K562 (cell line): ENCODE measurements around the gene EHMT2. TPM values are rescaled to one million over a fixed set of nuclear protein-coding genes. Genes with fewer than 3 reads are reported as not detected.

Experiments
- BRCA1 ChIP-seq, 2 experiments: fragments of 450-650 bp in 1 of 2; sonication (generic) in 1 of 2; formaldehyde crosslinking in 1 of 2; IDR thresholded peaks; 2 replicates each; pipeline versions ENCODE4 v1.5.0 to v1.6.1; 2017 to 2020; ENCODE audit warnings: mild to moderate bottlenecking in 1 of 2, missing genetic modification reagents in 1 of 2
- MIER1 ChIP-seq: fragments of 450-650 bp; IDR thresholded peaks from 2 replicates; pipeline ENCODE4 v1.6.1; 2016; ENCODE audit warnings: antibody characterized with exemption, mild to moderate bottlenecking, low read depth
- NR4A1 ChIP-seq, 2 experiments: fragments of 250-450 bp in 1 of 2; fragments of 450-650 bp in 1 of 2; sonication (Bioruptor Pico) in 1 of 2; IDR thresholded peaks; 2 replicates each; pipeline versions ENCODE4 v1.4.0 to v1.6.1; 2016 to 2020; ENCODE audit warnings: mild to moderate bottlenecking in 2 of 2, missing compliant biosample characterization in 1 of 2, missing genetic modification characterization in 1 of 2, moderate library complexity in 1 of 2
- PHF8 ChIP-seq: fragments of 200-600 bp; sonication (generic); IDR thresholded peaks from 2 replicates; pipeline ENCODE4 v1.6.1; 2012; ENCODE audit warnings: mixed run types, mild to moderate bottlenecking, inconsistent platforms, low read length, moderate library complexity, borderline replicate concordance
- RBFOX2 ChIP-seq: fragments of 200-400 bp; formaldehyde crosslinking; IDR thresholded peaks from 2 replicates; pipeline ENCODE4 v1.6.1; 2017; ENCODE audit warnings: low read depth, mild to moderate bottlenecking, low read length, moderate library complexity
- SMARCA4 ChIP-seq: fragments of 450-650 bp; IDR thresholded peaks from 2 replicates; pipeline ENCODE4 v1.6.1; 2016
- SNIP1 ChIP-seq: fragments of 450-650 bp; IDR thresholded peaks from 2 replicates; pipeline ENCODE4 v1.7.1; 2017; ENCODE audit warnings: low read depth, mild to moderate bottlenecking
- SP2 ChIP-seq: IDR thresholded peaks from 2 replicates; pipeline ENCODE4 v1.6.1; 2011; ENCODE audit warnings: mild to moderate bottlenecking, low read depth, low read length, moderate library complexity; ENCODE audit not compliant: poor library complexity, severe bottlenecking; ENCODE audit errors: extremely low read depth
- SPI1 ChIP-seq: IDR thresholded peaks from 2 replicates; pipeline ENCODE4 v1.6.1; 2011; ENCODE audit warnings: low read depth, low read length, control low read depth, borderline replicate concordance
- TAL1 ChIP-seq: fragments of 450-650 bp; IDR thresholded peaks from 2 replicates; pipeline ENCODE4 v1.6.1; 2016; ENCODE audit warnings: mild to moderate bottlenecking
- TOE1 ChIP-seq, 2 experiments: fragments of 450-650 bp in 1 of 2; sonication (generic) in 1 of 2; formaldehyde crosslinking in 1 of 2; IDR thresholded peaks; 2 replicates each; pipeline versions ENCODE4 v1.7.1 to v1.8.0; 2016 to 2022; ENCODE audit warnings: borderline replicate concordance in 2 of 2, mild to moderate bottlenecking in 2 of 2, antibody characterized with exemption in 1 of 2, inconsistent platforms in 1 of 2, low read depth in 1 of 2, missing genetic modification reagents in 1 of 2, moderate library complexity in 1 of 2
- ZNF239 ChIP-seq: fragments of 250-450 bp; sonication (Bioruptor Pico); IDR thresholded peaks from 2 replicates; pipeline ENCODE4 v1.4.0; 2020; ENCODE audit warnings: mild to moderate bottlenecking
- polyA plus RNA-seq, 8 experiments: library from polyadenylated mRNA; depleted of rRNA in 4 of 8; stranded (reverse) in 5 of 8; unstranded in 3 of 8; fragments of >200 nt; fragmentation: Nextera tagmentation in 2 of 8; fragmentation: Illumina TruSeq in 1 of 8; extraction: Ambion mirVana in 2 of 8; extraction: Trizol in 1 of 8; gene quantifications; 2 replicates each; pipeline versions ENCODE4 v1.2.1 to v1.2.3, GENCODE V29; 2011 to 2014; ENCODE audit warnings: inconsistent platforms in 1 of 8, missing spikeins in 1 of 8
- total RNA-seq, 7 experiments: library from RNA; depleted of rRNA in 6 of 7; stranded (reverse); fragments of >200 nt in 6 of 7; fragmentation: Illumina TruSeq in 2 of 7; extraction: Trizol in 2 of 7; gene quantifications; 2 replicates each; pipeline versions ENCODE4 v1.2.1 to v1.2.3, GENCODE V29; 2011 to 2021; ENCODE audit warnings: low replicate concordance in 1 of 7
- TF ChIP-seq, protein P1 (sequence below): fragments of 450-650 bp; formaldehyde crosslinking; conservative IDR thresholded peaks from 2 replicates; pipeline ENCODE4 v1.4.0; 2022; ENCODE audit warnings: mild to moderate bottlenecking, missing genetic modification characterization
- TF ChIP-seq, protein P2 (sequence below), 3 experiments: IDR thresholded peaks in 2 of 3; conservative IDR thresholded peaks in 1 of 3; 2 replicates each; pipeline ENCODE4 v1.5.1; 2011 to 2012; ENCODE audit warnings: low read length in 3 of 3, mild to moderate bottlenecking in 3 of 3, control low read depth in 2 of 3, improper control_type of control experiment in 1 of 3, inconsistent platforms in 1 of 3, low read depth in 1 of 3, mixed read lengths in 1 of 3, moderate library complexity in 1 of 3; ENCODE audit not compliant: insufficient read depth in 2 of 3
- TF ChIP-seq, protein P3 (sequence below): sonication (generic); formaldehyde crosslinking; IDR thresholded peaks from 2 replicates; pipeline ENCODE4 v1.8.0; 2022; ENCODE audit warnings: missing genetic modification reagents, mild to moderate bottlenecking, moderate library complexity, borderline replicate concordance
- TF ChIP-seq, protein P4 (sequence below): fragments of 250-450 bp; sonication (Bioruptor Pico); IDR thresholded peaks from 2 replicates; pipeline ENCODE4 v1.8.0; 2021; ENCODE audit warnings: moderate library complexity, mild to moderate bottlenecking, inconsistent platforms

EHMT2 gene
- total and polyA plus RNA-seq, 9 of the 15 experiments (the other 6 are each of a cell fraction or from before 2014, with no cell fraction given): 2.1 to 63.8 (median 38.5) TPM

DNA sequence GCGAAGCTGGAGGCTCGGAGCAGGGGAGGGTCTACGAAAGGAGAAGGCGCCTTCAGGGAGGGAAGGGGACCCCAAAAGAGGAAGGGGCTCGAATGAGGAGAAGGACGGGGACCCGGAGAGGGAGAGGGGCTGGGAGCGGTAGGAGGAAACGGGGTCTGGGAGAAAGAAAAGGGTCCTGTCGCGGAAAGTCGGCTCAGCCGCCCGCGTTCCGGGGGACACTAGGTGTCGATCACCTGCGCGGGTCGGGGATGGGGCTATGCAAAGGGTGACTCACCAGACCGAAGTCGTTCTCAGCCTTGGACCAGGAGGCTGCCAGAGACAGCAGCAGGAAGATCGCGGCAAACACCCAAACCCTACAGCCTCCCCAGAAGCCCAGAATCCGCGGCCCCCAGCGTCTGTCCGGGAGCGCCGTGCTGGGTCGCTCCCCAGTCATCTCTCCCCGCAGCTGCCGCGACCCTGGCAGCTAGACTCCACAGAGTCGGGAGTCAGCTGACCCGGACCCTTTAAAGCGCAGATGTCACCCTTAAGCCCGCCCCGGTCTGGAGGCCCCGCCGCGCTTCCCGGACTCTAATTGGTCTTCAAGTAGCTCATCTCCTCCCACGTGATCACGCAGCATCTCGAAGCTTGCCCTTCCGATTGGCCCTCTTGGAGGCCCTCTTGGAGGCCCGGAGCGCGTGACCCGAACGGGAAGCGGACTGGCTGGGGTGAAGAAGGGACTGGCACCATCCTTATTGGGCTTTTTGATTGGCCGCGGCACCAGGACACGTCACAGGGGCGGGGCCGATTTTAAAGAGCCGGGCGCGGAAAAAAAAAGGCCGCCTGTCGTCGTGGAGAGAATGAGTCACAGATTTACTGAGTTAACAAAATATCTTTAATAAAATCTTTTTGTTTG is 34.9 kb downstream of the EHMT2 start, which contains the start of gene NEU1 (continued):
- TF ChIP-seq SP2: peak; percentile 55
- TF ChIP-seq SNIP1: no peak
- TF ChIP-seq RBFOX2: peak; percentile 99
- no peak for TF ChIP-seq BRCA1 (IDR thresholded peaks at IDR 0.05)
- TF ChIP-seq BRCA1 (CRISPR knock-in tag; IDR thresholded peaks at IDR 0.05): no peak
- peak; percentile 99 for TF ChIP-seq TOE1 (IDR thresholded peaks at IDR 0.05; ENCODE audit: borderline replicate concordance)
- no peak for TF ChIP-seq TOE1 (CRISPR knock-in tag; IDR thresholded peaks at IDR 0.05; ENCODE audit: borderline replicate concordance, low read depth)
- no peak for TF ChIP-seq TAL1
- peak; percentile 60 for TF ChIP-seq SMARCA4
- TF ChIP-seq, protein P1, sequence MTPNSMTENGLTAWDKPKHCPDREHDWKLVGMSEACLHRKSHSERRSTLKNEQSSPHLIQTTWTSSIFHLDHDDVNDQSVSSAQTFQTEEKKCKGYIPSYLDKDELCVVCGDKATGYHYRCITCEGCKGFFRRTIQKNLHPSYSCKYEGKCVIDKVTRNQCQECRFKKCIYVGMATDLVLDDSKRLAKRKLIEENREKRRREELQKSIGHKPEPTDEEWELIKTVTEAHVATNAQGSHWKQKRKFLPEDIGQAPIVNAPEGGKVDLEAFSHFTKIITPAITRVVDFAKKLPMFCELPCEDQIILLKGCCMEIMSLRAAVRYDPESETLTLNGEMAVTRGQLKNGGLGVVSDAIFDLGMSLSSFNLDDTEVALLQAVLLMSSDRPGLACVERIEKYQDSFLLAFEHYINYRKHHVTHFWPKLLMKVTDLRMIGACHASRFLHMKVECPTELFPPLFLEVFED (CRISPR knock-in tag): peak; percentile 92; the same call in 1 of the 2 replicates
- TF ChIP-seq MIER1: 0 out of 2 replicates have a peak, but pooled peaks have one; percentile 36
- no peak for TF ChIP-seq ZNF239 (CRISPR knock-in tag)
- TF ChIP-seq, protein P2, sequence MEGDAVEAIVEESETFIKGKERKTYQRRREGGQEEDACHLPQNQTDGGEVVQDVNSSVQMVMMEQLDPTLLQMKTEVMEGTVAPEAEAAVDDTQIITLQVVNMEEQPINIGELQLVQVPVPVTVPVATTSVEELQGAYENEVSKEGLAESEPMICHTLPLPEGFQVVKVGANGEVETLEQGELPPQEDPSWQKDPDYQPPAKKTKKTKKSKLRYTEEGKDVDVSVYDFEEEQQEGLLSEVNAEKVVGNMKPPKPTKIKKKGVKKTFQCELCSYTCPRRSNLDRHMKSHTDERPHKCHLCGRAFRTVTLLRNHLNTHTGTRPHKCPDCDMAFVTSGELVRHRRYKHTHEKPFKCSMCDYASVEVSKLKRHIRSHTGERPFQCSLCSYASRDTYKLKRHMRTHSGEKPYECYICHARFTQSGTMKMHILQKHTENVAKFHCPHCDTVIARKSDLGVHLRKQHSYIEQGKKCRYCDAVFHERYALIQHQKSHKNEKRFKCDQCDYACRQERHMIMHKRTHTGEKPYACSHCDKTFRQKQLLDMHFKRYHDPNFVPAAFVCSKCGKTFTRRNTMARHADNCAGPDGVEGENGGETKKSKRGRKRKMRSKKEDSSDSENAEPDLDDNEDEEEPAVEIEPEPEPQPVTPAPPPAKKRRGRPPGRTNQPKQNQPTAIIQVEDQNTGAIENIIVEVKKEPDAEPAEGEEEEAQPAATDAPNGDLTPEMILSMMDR (IDR thresholded peaks at IDR 0.05 in 2 of 3, conservative IDR thresholded peaks at IDR 0.05 in 1 of 3; ENCODE audit: insufficient read depth in 2 of 3, low read depth in 1 of 3, low read length in 3 of 3): peak in 1 of 3 experiments; percentile 3; a peak in 1 of 6 replicates
- TF ChIP-seq PHF8: peak; percentile 91
- TF ChIP-seq SPI1: peak; percentile 69
- peak; percentile 88; the same call in 1 of the 2 replicates for TF ChIP-seq NR4A1 (CRISPR knock-in tag; IDR thresholded peaks at IDR 0.05)
- TF ChIP-seq NR4A1 (tag; IDR thresholded peaks at IDR 0.05): no peak
- TF ChIP-seq, protein P3, sequence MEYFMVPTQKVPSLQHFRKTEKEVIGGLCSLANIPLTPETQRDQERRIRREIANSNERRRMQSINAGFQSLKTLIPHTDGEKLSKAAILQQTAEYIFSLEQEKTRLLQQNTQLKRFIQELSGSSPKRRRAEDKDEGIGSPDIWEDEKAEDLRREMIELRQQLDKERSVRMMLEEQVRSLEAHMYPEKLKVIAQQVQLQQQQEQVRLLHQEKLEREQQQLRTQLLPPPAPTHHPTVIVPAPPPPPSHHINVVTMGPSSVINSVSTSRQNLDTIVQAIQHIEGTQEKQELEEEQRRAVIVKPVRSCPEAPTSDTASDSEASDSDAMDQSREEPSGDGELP (CRISPR knock-in tag): peak; percentile 100
- TF ChIP-seq, protein P4, sequence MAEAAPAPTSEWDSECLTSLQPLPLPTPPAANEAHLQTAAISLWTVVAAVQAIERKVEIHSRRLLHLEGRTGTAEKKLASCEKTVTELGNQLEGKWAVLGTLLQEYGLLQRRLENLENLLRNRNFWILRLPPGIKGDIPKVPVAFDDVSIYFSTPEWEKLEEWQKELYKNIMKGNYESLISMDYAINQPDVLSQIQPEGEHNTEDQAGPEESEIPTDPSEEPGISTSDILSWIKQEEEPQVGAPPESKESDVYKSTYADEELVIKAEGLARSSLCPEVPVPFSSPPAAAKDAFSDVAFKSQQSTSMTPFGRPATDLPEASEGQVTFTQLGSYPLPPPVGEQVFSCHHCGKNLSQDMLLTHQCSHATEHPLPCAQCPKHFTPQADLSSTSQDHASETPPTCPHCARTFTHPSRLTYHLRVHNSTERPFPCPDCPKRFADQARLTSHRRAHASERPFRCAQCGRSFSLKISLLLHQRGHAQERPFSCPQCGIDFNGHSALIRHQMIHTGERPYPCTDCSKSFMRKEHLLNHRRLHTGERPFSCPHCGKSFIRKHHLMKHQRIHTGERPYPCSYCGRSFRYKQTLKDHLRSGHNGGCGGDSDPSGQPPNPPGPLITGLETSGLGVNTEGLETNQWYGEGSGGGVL: no peak
